HCT116 (cell line): ENCODE data around the gene ZFHX3. TPM values are rescaled to one million over a fixed set of nuclear protein-coding genes. Genes with fewer than 3 reads are reported as not detected.

Experiments used
- ATAC-seq: fragments of 200-7000 bp; cut with Tn5 transposase; 2 replicates; pipeline ENCODE4 v1.9.1; 2020; ENCODE audit warnings: mild to moderate bottlenecking, moderate library complexity
- BruUV-seq: library from RNA; stranded (reverse); fragments of 400-500 nt; replicated peaks from 2 replicates; lab custom pipeline; 2021; lab: Mats Ljungman, UMichigan
- CTCF ChIA-PET: fragments of 300-600 bp; sonication (Branson Sonifier 250); formaldehyde crosslinking; loops from one replicate; lab custom pipeline; 2021; ENCODE audit warnings: antibody characterized with exemption; lab: Charles Lee
- POLR2A ChIA-PET: fragments of 300-600, 350-600 bp; sonication (Branson Sonifier 250); formaldehyde crosslinking; loops from one replicate; lab custom pipeline; 2021; ENCODE audit warnings: antibody characterized with exemption; lab: Charles Lee
- RAD21 ChIA-PET, 2 experiments: fragments of 300-600 bp; sonication (Branson Sonifier 250); formaldehyde crosslinking; loops; one replicate each; lab custom pipeline; 2023; ENCODE audit warnings: low total read pairs in 2 of 2; ENCODE audit not compliant: uncharacterized antibody in 2 of 2, unreplicated experiment in 2 of 2, low non-redundant PET in 1 of 2; lab: Charles Lee
- DNase-seq: peaks from one replicate; pipeline ENCODE4 v3.0.0-alpha.2; 2010; ENCODE audit warnings: low read depth, low spot score
- H2AFZ ChIP-seq: fragments of 200-600 bp; shearing (Covaris generic), sonication (generic); 2 replicates; pipeline ENCODE4 v1.6.1; 2017; ENCODE audit warnings: low read depth, mixed run types, mixed read lengths, antibody characterized with exemption, low read length; ENCODE audit not compliant: poor library complexity, severe bottlenecking
- H3K27ac ChIP-seq: 2 replicates; pipeline ENCODE4 v1.5.1; 2012; ENCODE audit warnings: low read depth, low read length
- H3K27me3 ChIP-seq: fragments of 200-600 bp; sonication (generic); 2 replicates; pipeline ENCODE4 v1.6.1; 2016; ENCODE audit warnings: mixed run types, low read length, mixed read lengths; ENCODE audit not compliant: insufficient read depth
- H3K36me3 ChIP-seq, 2 experiments: fragments of 200-500 bp in 1 of 2; fragments of 200-600 bp in 1 of 2; sonication (Bioruptor generic) in 1 of 2; sonication (generic) in 1 of 2; 2 replicates each; pipeline versions ENCODE4 v1.5.1 to v1.6.1; 2014 to 2016; ENCODE audit warnings: low read length in 2 of 2, inconsistent platforms in 1 of 2, mixed read lengths in 1 of 2, mixed run types in 1 of 2; ENCODE audit not compliant: insufficient read depth in 2 of 2, control insufficient read depth in 1 of 2
- H3K4me1 ChIP-seq, 2 experiments: fragments of 200-600 bp in 1 of 2; sonication (generic) in 1 of 2; 2 replicates each; pipeline versions ENCODE4 v1.5.1 to v1.6.1; 2012 to 2017; ENCODE audit warnings: low read length in 2 of 2, inconsistent platforms in 1 of 2, mild to moderate bottlenecking in 1 of 2, mixed read lengths in 1 of 2, mixed run types in 1 of 2, moderate library complexity in 1 of 2; ENCODE audit not compliant: insufficient read depth in 2 of 2, control insufficient read depth in 1 of 2
- H3K4me2 ChIP-seq: fragments of 200-600 bp; sonication (generic); 2 replicates; pipeline ENCODE4 v1.6.1; 2017; ENCODE audit warnings: mixed run types, low read length, mixed read lengths
- H3K4me3 ChIP-seq, 2 experiments: fragments of 200-600 bp in 1 of 2; sonication (generic) in 1 of 2; replicated peaks in 1 of 2; 2 replicates each; pipeline ENCODE4 v1.5.1; 2011 to 2016; ENCODE audit warnings: low read length in 2 of 2, control low read depth in 1 of 2, low read depth in 1 of 2, mild to moderate bottlenecking in 1 of 2, mixed read lengths in 1 of 2, mixed run types in 1 of 2
- H3K79me2 ChIP-seq: fragments of 200-600 bp; sonication (generic); 2 replicates; pipeline ENCODE4 v1.6.1; 2017; ENCODE audit warnings: mild to moderate bottlenecking, mixed run types, low read length, moderate library complexity, mixed read lengths; ENCODE audit not compliant: insufficient read depth
- H3K9ac ChIP-seq: fragments of 200-600 bp; sonication (generic); 2 replicates; pipeline ENCODE4 v1.6.1; 2016; ENCODE audit warnings: low read length, mixed read lengths
- H3K9me2 ChIP-seq: fragments of 200-600 bp; sonication (generic), shearing (Covaris generic); 2 replicates; pipeline ENCODE4 v1.6.1; 2017; ENCODE audit warnings: mixed run types, mild to moderate bottlenecking, moderate library complexity; ENCODE audit not compliant: insufficient read depth
- H3K9me3 ChIP-seq, 2 experiments: fragments of 200-500 bp in 1 of 2; fragments of 200-600 bp in 1 of 2; sonication (Bioruptor generic) in 1 of 2; sonication (generic) in 1 of 2; 2 replicates each; pipeline ENCODE4 v1.6.1; 2014 to 2017; ENCODE audit warnings: low read length in 2 of 2, mixed read lengths in 2 of 2, inconsistent platforms in 1 of 2, low read depth in 1 of 2, mild to moderate bottlenecking in 1 of 2, mixed run types in 1 of 2, moderate library complexity in 1 of 2; ENCODE audit not compliant: control insufficient read depth in 1 of 2, insufficient read depth in 1 of 2
- H4K20me1 ChIP-seq: fragments of 200-600 bp; sonication (generic), shearing (Covaris generic); 2 replicates; pipeline ENCODE4 v1.6.1; 2017; ENCODE audit warnings: mixed run types, mild to moderate bottlenecking, moderate library complexity; ENCODE audit not compliant: insufficient read depth
- ATF3 ChIP-seq: IDR thresholded peaks from 2 replicates; pipeline ENCODE4 v1.6.1; 2012
- CBX3 ChIP-seq: IDR thresholded peaks from 2 replicates; pipeline ENCODE4 v1.6.1; 2012; ENCODE audit warnings: low read depth
- CEBPB ChIP-seq: IDR thresholded peaks from 2 replicates; pipeline ENCODE4 v1.6.1; 2012; ENCODE audit warnings: low read depth
- ELF1 ChIP-seq: IDR thresholded peaks from 2 replicates; pipeline ENCODE4 v1.6.1; 2012; ENCODE audit warnings: low read depth, borderline replicate concordance
- FOSL1 ChIP-seq: IDR thresholded peaks from 2 replicates; pipeline ENCODE4 v1.6.1; 2012; ENCODE audit warnings: low read depth
- JUND ChIP-seq: IDR thresholded peaks from 2 replicates; pipeline ENCODE4 v1.6.1; 2012
- MAX ChIP-seq: IDR thresholded peaks from 2 replicates; pipeline ENCODE4 v1.6.1; 2012
- POLR2A ChIP-seq: IDR thresholded peaks from 2 replicates; pipeline ENCODE4 v1.7.0; 2011; ENCODE audit warnings: borderline replicate concordance; ENCODE audit not compliant: insufficient read depth, insufficient read length; ENCODE audit errors: extremely low read depth
- RAD21 ChIP-seq: IDR thresholded peaks from 2 replicates; pipeline ENCODE4 v1.6.1; 2012; ENCODE audit warnings: low read depth, mild to moderate bottlenecking
- REST ChIP-seq: IDR thresholded peaks from 2 replicates; pipeline ENCODE4 v1.6.1; 2012; ENCODE audit warnings: low read depth
- SRF ChIP-seq: IDR thresholded peaks from 2 replicates; pipeline ENCODE4 v1.6.1; 2012; ENCODE audit warnings: low read depth
- YY1 ChIP-seq: IDR thresholded peaks from 2 replicates; pipeline ENCODE4 v1.6.1; 2011; ENCODE audit warnings: low read length, low read depth, moderate library complexity, mild to moderate bottlenecking; ENCODE audit not compliant: insufficient replicate concordance; ENCODE audit errors: extremely low read depth
- ZFX ChIP-seq: fragments of 450-650 bp; IDR thresholded peaks from 2 replicates; pipeline ENCODE4 v1.6.1; 2017
- ZNF274 ChIP-seq: fragments of 200-500 bp; sonication (Bioruptor generic); IDR thresholded peaks from 2 replicates; pipeline ENCODE4 v1.6.1; 2014; ENCODE audit warnings: mild to moderate bottlenecking, low read depth, low read length, inconsistent platforms
- intact Hi-C: fragments of 100-400 bp; cut with micrococcal nuclease; formaldehyde crosslinking; loops from 2 replicates; pipeline ENCODE4 v1.10.0; 2022
- total RNA-seq: library from RNA; stranded (reverse); gene quantifications from one replicate; pipeline ENCODE4 v1.2.1, GENCODE V29; 2021; ENCODE audit not compliant: unreplicated experiment

The ZFHX3 gene
- total RNA-seq, 1 experiment from 2014 or later: 6.3 TPM

GRCh38 chr16:72890587-72890986 lies 157.3 kb downstream of the ZFHX3 start:
- ChIA-PET CTCF (no interaction called here), RAD21 (no interaction called here), POLR2A (no interaction called here)
- no peak for DNase-seq
- intact Hi-C loops: no loop called here
- Histone ChIP-seq H3K4me2 (no peak overlapping the region), H2AFZ (no peak overlapping the region), H3K4me1 (peaks cover 0 to 11% of the 10 kb centered on the region in 2 experiments; a peak in 2 of 4 replicates), H3K9me3 (no peaks in the 10 kb centered on the region), H3K79me2 (no peaks in the 10 kb centered on the region), H3K4me3 (no peak overlapping the region), H3K27me3 (no peaks in the 10 kb centered on the region), H3K9ac (no peak overlapping the region)
- no peak for TF ChIP-seq ZNF274
- no peak for TF ChIP-seq YY1
- no peak for TF ChIP-seq ATF3
- no peak for TF ChIP-seq ZFX
- TF ChIP-seq REST: no peak
- no peak for TF ChIP-seq SRF
- no peak for TF ChIP-seq CEBPB
- no peak for TF ChIP-seq CBX3
- no peak for TF ChIP-seq ELF1
- no peak for TF ChIP-seq POLR2A
- no peak for TF ChIP-seq FOSL1
- TF ChIP-seq JUND: no peak
- no peak for TF ChIP-seq MAX
- TF ChIP-seq RAD21: no peak
- TF ChIP-seq, all 23 proteins: peak for 0
- BruUV-seq: no TSS peak
- H4K20me1 ChIP-seq: no peaks in the 10 kb centered on the region
- no peak for ATAC-seq
- H3K36me3 ChIP-seq: 0 out of 4 replicates have a peak, but pooled peaks cover 0 to 3% of the 10 kb centered on the region in 2 experiments
- no peaks in the 10 kb centered on the region for H3K9me2 ChIP-seq
- H3K27ac ChIP-seq: no peak overlapping the region
